ENCODE data around the gene DENND1A. TPM values are rescaled to one million over a fixed set of nuclear protein-coding genes. Genes with fewer than 3 reads are reported as not detected.
"Not testable (repeated sequence)": the region's sequence is repeated elsewhere in the genome, so short reads cannot be mapped to it uniquely, and the experiment has no call there.

DENND1A gene
- total RNA-seq, 1 experiment from 2014 or later: 50.1 TPM

GRCh38 chr9:123893831-123894460 lies 36.0 kb downstream of the DENND1A start:
- H3K79me2 ChIP-seq (ENCODE audit: low read length): peaks cover 70% of the 10 kb centered on the region

DNA sequence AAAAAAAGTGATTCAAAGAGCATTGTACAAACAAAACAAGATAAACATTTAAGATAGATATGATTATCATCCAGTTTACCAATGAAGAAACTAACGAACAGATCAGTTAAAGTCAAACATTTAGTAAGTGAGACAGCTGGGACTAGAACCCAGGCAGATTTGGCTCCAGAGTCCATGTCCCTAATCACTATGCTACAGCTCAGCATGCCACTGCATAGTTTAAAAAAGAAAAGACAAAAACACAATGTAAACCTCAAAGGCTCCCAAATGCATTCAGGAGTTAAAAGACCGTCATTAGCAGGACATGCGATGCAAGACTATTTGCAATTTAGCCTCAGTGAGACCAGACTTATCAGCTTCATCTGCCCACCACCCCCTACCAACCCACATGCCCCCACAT lies 36.8 kb downstream of the DENND1A start:
- H3K4me1 ChIP-seq (ENCODE audit: low read length): peaks cover 13% of the 10 kb centered on the region
- H3K9ac ChIP-seq (ENCODE audit: low read length): no peak overlapping the region
- H3K4me3 ChIP-seq (ENCODE audit: low read length): no peak overlapping the region
- H3K9me3 ChIP-seq (ENCODE audit: low read length): no peaks in the 10 kb centered on the region
- H3K36me3 ChIP-seq (ENCODE audit: insufficient read depth, low read length): no peaks in the 10 kb centered on the region
- no peak overlapping the region for H2AFZ ChIP-seq (ENCODE audit: low read length)
- peaks cover 11% of the 10 kb centered on the region; the same call in 1 of the 2 replicates for H4K20me1 ChIP-seq (ENCODE audit: insufficient read depth, low read depth, low read length)
- no peaks in the 10 kb centered on the region for H3K27me3 ChIP-seq (ENCODE audit: low read length)
- H3K9me2 ChIP-seq (replicated peaks; ENCODE audit: insufficient read depth, low read length): no peaks in the 10 kb centered on the region
- no peak for DNase-seq
- no peak overlapping the region for H3K4me2 ChIP-seq (ENCODE audit: low read depth, low read length, poor library complexity, severe bottlenecking)
- peaks cover 69% of the 10 kb centered on the region for H3K79me2 ChIP-seq (ENCODE audit: low read length)
- no peak overlapping the region for H3K27ac ChIP-seq (ENCODE audit: low read length)

More at GRCh38 chr9:123893831-123894460, 36.0 kb downstream of the DENND1A start:
- H3K27me3 ChIP-seq (ENCODE audit: low read length): no peaks in the 10 kb centered on the region
- DNase-seq: no peak
- H3K9me2 ChIP-seq (replicated peaks; ENCODE audit: insufficient read depth, low read length): no peaks in the 10 kb centered on the region
- no peak overlapping the region for H3K9ac ChIP-seq (ENCODE audit: low read length)
- no peak overlapping the region for H3K4me3 ChIP-seq (ENCODE audit: low read length)
- peaks cover 18% of the 10 kb centered on the region for H4K20me1 ChIP-seq (ENCODE audit: insufficient read depth, low read depth, low read length)
- peak overlapping the region; percentile 8 for H3K4me2 ChIP-seq (ENCODE audit: low read depth, low read length, poor library complexity, severe bottlenecking)
- H3K27ac ChIP-seq (ENCODE audit: low read length): no peak overlapping the region
- no peaks in the 10 kb centered on the region for H3K9me3 ChIP-seq (ENCODE audit: low read length)
- H3K36me3 ChIP-seq (ENCODE audit: insufficient read depth, low read length): no peaks in the 10 kb centered on the region
- no peak overlapping the region for H2AFZ ChIP-seq (ENCODE audit: low read length)
- H3K4me1 ChIP-seq (ENCODE audit: low read length): peaks cover 19% of the 10 kb centered on the region

DNA sequence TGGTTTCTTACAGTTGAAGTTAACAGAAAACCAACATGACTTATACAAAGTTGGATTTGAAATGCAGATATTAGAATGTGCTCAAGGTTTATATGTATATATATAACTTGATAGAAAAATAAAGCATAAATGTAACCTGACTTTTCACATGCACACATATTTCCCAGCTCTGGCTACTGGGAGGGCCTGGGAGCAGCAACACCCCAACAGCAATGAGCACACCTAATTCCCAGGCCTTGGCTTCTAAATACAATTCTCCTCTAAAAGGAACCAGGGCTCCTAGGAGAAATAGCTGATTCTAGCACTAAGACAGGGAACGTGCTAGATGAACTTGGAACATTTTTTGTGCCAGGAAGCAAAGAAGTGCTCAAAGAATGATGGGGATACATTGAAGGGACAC lies 42.1 kb downstream of the DENND1A start:
- Histone ChIP-seq H3K4me3 (ENCODE audit: low read length) (no peak overlapping the region), H3K9me2 (replicated peaks; ENCODE audit: insufficient read depth, low read length) (no peaks in the 10 kb centered on the region), H4K20me1 (ENCODE audit: insufficient read depth, low read depth, low read length) (peaks cover 4% of the 10 kb centered on the region; the same call in 1 of the 2 replicates), H3K27me3 (ENCODE audit: low read length) (no peaks in the 10 kb centered on the region), H3K4me1 (ENCODE audit: low read length) (no peaks in the 10 kb centered on the region), H3K9me3 (ENCODE audit: low read length) (no peaks in the 10 kb centered on the region), H3K27ac (ENCODE audit: low read length) (no peak overlapping the region), H3K4me2 (ENCODE audit: low read depth, low read length, poor library complexity, severe bottlenecking) (no peak overlapping the region), H3K79me2 (ENCODE audit: low read length) (peaks cover 83% of the 10 kb centered on the region), H3K36me3 (ENCODE audit: insufficient read depth, low read length) (no peaks in the 10 kb centered on the region), H3K9ac (ENCODE audit: low read length) (no peak overlapping the region), H2AFZ (ENCODE audit: low read length) (no peak overlapping the region)
- no peak for DNase-seq

GRCh38 chr9:123885834-123886233 lies 44.1 kb downstream of the DENND1A start:
- not testable (repeated sequence) for H3K9ac ChIP-seq (ENCODE audit: low read length); H3K36me3 ChIP-seq (ENCODE audit: insufficient read depth, low read length); H3K27ac ChIP-seq (ENCODE audit: low read length); H3K9me3 ChIP-seq (ENCODE audit: low read length); DNase-seq; H4K20me1 ChIP-seq (ENCODE audit: insufficient read depth, low read depth, low read length); H3K4me3 ChIP-seq (ENCODE audit: low read length); H3K4me1 ChIP-seq (ENCODE audit: low read length); H3K4me2 ChIP-seq (ENCODE audit: low read depth, low read length, poor library complexity, severe bottlenecking); H3K27me3 ChIP-seq (ENCODE audit: low read length); H3K9me2 ChIP-seq (replicated peaks; ENCODE audit: insufficient read depth, low read length); H2AFZ ChIP-seq (ENCODE audit: low read length)
- H3K79me2 ChIP-seq (ENCODE audit: low read length): peaks cover 87% of the 10 kb centered on the region

DNA sequence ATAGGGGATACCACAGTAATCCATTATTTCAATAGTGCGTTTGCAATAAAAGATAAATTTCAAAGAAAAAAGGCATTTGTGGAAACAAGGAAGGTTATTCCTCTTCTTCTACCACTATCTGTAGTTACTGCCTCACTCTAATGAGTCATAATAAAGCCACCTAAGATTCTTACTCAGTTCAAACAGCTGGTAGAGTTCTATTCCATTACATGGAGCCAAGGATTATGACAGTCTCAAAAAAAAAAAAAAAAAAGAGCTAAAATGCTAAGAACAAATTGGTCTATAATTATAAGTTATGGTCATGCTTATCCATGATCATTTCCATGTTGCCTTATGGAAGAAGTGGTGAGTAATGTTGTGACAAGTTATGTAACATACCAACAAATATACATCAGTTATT lies 46.3 kb downstream of the DENND1A start:
- Histone ChIP-seq H3K36me3 (ENCODE audit: insufficient read depth, low read length) (no peaks in the 10 kb centered on the region), H2AFZ (ENCODE audit: low read length) (no peak overlapping the region), H3K4me3 (ENCODE audit: low read length) (no peak overlapping the region), H3K4me1 (ENCODE audit: low read length) (peaks cover 10% of the 10 kb centered on the region), H3K27me3 (ENCODE audit: low read length) (no peaks in the 10 kb centered on the region), H3K4me2 (ENCODE audit: low read depth, low read length, poor library complexity, severe bottlenecking) (no peak overlapping the region), H3K27ac (ENCODE audit: low read length) (no peak overlapping the region), H3K9me3 (ENCODE audit: low read length) (no peaks in the 10 kb centered on the region), H3K9me2 (replicated peaks; ENCODE audit: insufficient read depth, low read length) (no peaks in the 10 kb centered on the region), H3K79me2 (ENCODE audit: low read length) (peaks cover 88% of the 10 kb centered on the region), H4K20me1 (ENCODE audit: insufficient read depth, low read depth, low read length) (no peaks in the 10 kb centered on the region), H3K9ac (ENCODE audit: low read length) (no peak overlapping the region)
- DNase-seq: no peak

- no peak overlapping the region for H3K4me3 ChIP-seq (ENCODE audit: low read length)
- H3K4me2 ChIP-seq (ENCODE audit: low read depth, low read length, poor library complexity, severe bottlenecking): no peak overlapping the region
- H4K20me1 ChIP-seq (ENCODE audit: insufficient read depth, low read depth, low read length): no peaks in the 10 kb centered on the region
- H3K36me3 ChIP-seq (ENCODE audit: insufficient read depth, low read length): peaks cover 4% of the 10 kb centered on the region
- H3K9me2 ChIP-seq (replicated peaks; ENCODE audit: insufficient read depth, low read length): no peaks in the 10 kb centered on the region
- peaks cover 10% of the 10 kb centered on the region for H3K4me1 ChIP-seq (ENCODE audit: low read length)
- no peak overlapping the region for H3K27ac ChIP-seq (ENCODE audit: low read length)
- no peaks in the 10 kb centered on the region for H3K9me3 ChIP-seq (ENCODE audit: low read length)
- no peak overlapping the region for H3K9ac ChIP-seq (ENCODE audit: low read length)
- no peaks in the 10 kb centered on the region for H3K27me3 ChIP-seq (ENCODE audit: low read length)
- no peak for DNase-seq
- no peak overlapping the region for H2AFZ ChIP-seq (ENCODE audit: low read length)
- H3K79me2 ChIP-seq (ENCODE audit: low read length): peaks cover 68% of the 10 kb centered on the region
These were observed 48.3 kb downstream of the DENND1A start for GRCh38 chr9:123881604-123882003.

- Histone ChIP-seq H3K9me2 (replicated peaks; ENCODE audit: insufficient read depth, low read length) (no peaks in the 10 kb centered on the region), H3K4me3 (ENCODE audit: low read length) (no peak overlapping the region), H3K4me1 (ENCODE audit: low read length) (peaks cover 10% of the 10 kb centered on the region), H3K9ac (ENCODE audit: low read length) (no peak overlapping the region), H4K20me1 (ENCODE audit: insufficient read depth, low read depth, low read length) (no peaks in the 10 kb centered on the region), H3K36me3 (ENCODE audit: insufficient read depth, low read length) (peaks cover 7% of the 10 kb centered on the region), H3K4me2 (ENCODE audit: low read depth, low read length, poor library complexity, severe bottlenecking) (no peak overlapping the region), H3K79me2 (ENCODE audit: low read length) (peaks cover 57% of the 10 kb centered on the region), H2AFZ (ENCODE audit: low read length) (no peak overlapping the region), H3K27me3 (ENCODE audit: low read length) (no peaks in the 10 kb centered on the region), H3K27ac (ENCODE audit: low read length) (no peak overlapping the region), H3K9me3 (ENCODE audit: low read length) (no peaks in the 10 kb centered on the region)
- DNase-seq: no peak
These were observed 49.5 kb downstream of the DENND1A start for GRCh38 chr9:123880420-123880819.

- H3K9me2 ChIP-seq (replicated peaks; ENCODE audit: insufficient read depth, low read length): no peaks in the 10 kb centered on the region
- no peaks in the 10 kb centered on the region for H3K27me3 ChIP-seq (ENCODE audit: low read length)
- H3K4me1 ChIP-seq (ENCODE audit: low read length): peaks cover 13% of the 10 kb centered on the region
- H3K27ac ChIP-seq (ENCODE audit: low read length): no peak overlapping the region
- peaks cover 23% of the 10 kb centered on the region for H3K79me2 ChIP-seq (ENCODE audit: low read length)
- DNase-seq: no peak
- H2AFZ ChIP-seq (ENCODE audit: low read length): no peak overlapping the region
- no peaks in the 10 kb centered on the region for H3K9me3 ChIP-seq (ENCODE audit: low read length)
- H3K4me2 ChIP-seq (ENCODE audit: low read depth, low read length, poor library complexity, severe bottlenecking): no peak overlapping the region
- no peak overlapping the region for H3K4me3 ChIP-seq (ENCODE audit: low read length)
- peaks cover 7% of the 10 kb centered on the region for H3K36me3 ChIP-seq (ENCODE audit: insufficient read depth, low read length)
- H4K20me1 ChIP-seq (ENCODE audit: insufficient read depth, low read depth, low read length): no peaks in the 10 kb centered on the region; the same call in 1 of the 2 replicates
- no peak overlapping the region for H3K9ac ChIP-seq (ENCODE audit: low read length)
These were observed 53.2 kb downstream of the DENND1A start for GRCh38 chr9:123876750-123877149.

Measured in Karpas-422 (cell line).